Hindlimb muscle (tissue), 1 donor: ENCODE measurements around the gene CPNE7. TPM values are rescaled to one million over a fixed set of nuclear protein-coding genes. Genes with fewer than 3 reads are reported as not detected.
"Not testable (repeated sequence)": the region's sequence is repeated elsewhere in the genome, so short reads cannot be mapped to it uniquely, and the experiment has no call there.

Source experiments
- DNase-seq: peaks from one replicate; pipeline ENCODE4 v3.0.0-alpha.2; 2013
- polyA plus RNA-seq: library from polyadenylated mRNA; unstranded; fragments of 120-200 nt; gene quantifications from one replicate; pipeline ENCODE4 v1.2.1, GENCODE V29; 2013; ENCODE audit not compliant: insufficient read length

CPNE7 gene
- polyA plus RNA-seq, 1 donor: not detected

DNA sequence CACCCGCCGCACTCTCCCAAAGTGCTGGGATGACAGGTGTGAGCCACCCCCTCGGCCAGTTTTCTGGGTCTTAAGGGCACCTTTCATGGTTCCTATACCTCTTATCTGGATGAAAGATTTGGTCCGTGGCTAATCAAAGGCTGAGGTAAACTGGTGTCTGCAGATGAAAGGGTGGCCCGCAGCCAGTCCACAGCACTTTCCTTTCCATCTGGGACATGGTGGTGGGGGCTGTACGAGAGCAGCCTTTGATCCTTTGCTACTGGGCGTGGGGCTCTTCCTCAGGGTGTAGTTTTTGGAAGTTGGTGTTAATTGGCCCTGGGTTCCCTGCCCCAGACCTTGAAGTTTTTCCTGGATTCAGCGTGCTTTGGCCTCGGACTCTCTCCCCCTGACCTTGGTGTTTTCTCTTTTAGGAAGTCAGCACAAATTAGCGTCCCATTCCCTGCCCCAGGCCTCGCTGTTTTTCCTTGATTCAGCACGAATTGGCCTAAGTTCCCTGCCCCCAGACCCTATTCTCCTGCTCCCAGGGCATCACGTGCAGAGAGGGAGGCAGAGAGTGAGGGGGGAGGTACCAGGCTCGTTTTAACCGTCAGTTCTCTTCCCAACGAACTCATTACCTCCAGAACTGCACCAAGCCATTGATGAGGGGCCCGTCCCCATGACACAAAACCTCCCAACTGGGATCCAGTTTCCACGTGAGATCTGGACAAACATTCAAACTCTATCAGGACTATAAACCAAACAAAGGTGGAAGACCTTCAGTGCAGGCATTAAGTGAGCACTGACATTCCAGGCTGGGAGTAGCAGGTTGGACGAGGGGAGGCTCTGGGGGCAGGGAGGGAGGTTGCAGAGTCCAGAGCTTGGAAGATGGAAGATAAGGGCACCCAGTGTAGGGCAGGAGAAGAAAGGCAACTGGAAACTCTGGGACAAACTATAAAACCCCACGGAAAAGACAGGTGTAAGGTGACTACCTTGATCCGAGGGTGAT lies 49.5 kb downstream of the CPNE7 start:
- DNase-seq: no peak

DNA sequence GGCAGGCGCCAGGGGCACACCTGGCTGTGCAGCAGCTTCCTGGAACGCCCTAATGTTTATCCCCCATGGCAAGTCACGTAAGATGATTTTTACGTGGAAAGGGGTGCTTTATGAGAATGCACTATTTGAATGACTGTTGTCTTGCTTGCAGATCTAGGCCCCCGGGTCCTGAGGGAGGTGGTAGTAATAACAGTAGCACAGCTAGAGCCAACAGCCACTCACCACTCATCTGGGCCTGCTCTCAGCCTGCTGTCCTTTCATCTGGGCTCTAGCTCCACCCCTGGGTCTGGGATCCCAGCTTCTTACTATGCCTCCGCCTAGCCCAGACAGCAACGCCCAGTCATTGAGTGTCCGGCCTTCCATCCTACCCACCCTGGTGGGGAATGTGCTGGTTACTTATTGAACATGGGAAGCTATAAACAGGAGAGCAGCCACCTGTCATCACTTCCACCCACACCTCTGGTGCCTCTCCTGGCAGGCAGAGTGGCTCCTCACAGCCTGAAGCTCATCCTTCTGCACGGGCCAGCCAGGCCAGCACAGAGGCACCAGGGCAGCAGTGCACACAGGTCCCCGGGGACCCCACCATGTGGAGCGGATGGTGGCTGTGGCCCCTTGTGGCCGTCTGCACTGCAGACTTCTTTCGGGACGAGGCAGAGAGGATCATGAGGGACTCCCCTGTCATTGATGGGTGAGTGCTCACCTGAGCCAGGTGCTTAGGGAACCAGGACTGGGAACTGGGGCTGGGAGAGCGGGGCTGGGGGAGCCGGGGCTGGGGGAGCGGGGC lies 54.5 kb downstream of the CPNE7 start:
- no peak for DNase-seq

DNA sequence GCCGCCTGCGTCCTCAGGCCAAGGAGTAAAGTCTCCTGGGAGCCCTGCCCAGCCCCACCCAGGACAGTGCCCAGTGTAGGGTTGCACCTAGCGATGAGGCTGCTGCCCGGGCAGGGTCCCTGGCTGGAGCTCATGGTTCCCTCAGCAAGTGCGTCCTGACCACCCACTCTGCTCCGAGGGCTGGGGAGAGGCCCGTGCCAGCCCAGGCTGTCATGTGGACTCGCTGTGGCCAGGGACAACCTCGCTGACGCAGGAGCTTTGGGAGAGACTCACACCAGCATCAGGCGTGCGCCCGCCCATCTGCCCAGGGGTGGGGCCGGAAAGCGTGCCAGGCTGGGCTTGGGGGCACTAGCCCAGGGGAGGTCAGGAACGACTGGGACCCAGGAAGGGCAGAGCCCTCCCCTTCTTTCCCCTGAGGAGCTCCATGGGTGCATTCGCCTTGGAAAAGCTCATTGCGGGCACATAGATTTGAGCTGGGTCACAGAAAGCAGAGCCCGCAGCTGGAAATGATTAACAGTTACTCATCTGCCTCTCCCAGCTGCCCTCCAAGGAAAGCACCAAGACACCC lies 57.6 kb downstream of the CPNE7 start:
- DNase-seq: no peak

DNA sequence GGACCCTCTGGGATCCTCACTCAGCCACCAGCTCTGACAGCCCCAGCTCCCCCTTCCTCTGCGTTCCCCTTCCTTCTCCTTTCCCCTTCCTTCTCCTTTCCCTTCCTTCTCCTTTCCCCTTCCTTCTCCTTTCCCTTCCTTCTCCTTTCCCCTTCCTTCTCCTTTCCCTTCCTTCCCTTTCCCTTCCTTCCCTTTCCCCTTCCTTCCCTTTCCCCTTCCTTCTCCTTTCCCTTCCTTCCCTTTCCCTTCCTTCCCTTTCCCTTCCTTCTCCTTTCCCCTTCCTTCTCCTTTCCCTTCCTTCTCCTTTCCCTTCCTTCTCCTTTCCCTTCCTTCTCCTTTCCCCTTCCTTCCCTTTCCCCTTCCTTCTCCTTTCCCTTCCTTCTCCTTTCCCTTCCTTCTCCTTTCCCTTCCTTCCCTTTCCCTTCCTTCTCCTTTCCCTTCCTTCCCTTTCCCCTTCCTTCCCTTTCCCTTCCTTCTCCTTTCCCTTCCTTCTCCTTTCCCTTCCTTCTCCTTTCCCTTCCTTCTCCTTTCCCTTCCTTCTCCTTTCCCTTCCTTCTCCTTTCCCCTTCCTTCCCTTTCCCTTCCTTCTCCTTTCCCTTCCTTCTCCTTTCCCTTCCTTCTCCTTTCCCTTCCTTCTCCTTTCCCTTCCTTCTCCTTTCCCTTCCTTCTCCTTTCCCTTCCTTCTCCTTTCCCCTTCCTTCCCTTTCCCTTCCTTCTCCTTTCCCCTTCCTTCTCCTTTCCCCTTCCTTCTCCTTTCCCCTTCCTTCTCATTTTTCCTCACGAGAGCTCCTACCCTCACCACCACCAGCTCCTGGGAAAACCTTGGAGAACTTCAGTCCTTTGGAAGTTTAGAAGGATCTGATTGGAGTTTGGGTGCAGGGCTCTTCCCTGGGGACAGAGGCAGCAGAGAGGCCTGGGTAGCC lies 59.2 kb downstream of the CPNE7 start:
- not testable (repeated sequence) for DNase-seq

DNA sequence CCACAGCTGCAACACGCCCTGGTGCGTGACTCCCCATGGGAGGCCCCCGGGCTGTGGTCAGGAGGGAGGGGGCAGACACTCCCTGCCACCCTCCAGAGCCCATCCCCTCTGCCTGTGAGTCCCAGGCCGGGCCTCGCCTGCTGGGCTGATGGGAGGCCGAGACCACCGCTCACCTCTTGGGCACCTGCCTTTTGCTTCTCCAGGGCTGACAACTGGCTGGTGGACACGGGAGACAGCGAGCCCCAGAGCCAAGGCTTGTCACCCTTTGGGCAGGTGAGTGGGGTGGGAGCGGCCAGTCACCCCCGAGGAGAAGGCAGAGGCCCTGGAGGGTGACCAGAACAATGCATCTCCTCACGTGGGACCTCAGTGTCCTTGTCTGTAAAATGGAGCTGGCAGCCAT lies 61.1 kb downstream of the CPNE7 start:
- DNase-seq: no peak

GRCh38 chr16:89637379-89637778 lies 61.8 kb downstream of the CPNE7 start:
- DNase-seq: no peak

GRCh38 chr16:89638455-89638854 lies 62.9 kb downstream of the CPNE7 start:
- DNase-seq: no peak

- no peak for DNase-seq
Observed at GRCh38 chr16:89639385-89639784, 63.8 kb downstream of the CPNE7 start.

DNA sequence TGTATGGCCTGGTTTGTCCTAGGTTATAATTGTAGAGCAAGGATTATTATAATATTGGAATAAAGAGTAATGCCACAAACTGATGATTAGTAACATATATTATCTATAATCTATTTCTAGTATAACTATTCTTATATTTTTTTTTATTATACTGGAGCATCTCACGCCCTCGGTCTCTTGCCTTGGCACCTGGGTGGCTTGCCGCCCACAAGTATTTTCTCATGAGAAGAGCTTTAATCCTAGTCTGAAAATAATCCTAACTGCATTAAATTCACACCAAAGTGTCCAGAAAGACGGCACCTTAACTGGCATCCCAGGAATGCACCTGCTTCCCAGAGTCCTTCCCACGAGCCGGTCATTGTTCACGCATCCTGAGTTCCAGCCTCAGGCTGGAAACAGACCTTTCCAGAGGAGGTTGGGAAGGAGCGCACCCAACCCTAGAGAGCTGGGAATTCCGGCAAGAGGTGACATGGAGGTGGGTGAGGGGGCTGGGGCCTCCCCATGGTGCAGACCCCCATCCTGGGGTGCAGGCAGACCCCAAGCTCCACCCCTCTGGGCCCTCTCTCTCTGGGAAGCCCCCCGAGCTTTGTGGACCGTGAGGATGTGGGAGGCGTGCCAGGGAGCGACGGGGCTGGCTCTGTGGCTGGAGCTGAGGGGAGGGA lies 66.0 kb downstream of the CPNE7 start:
- DNase-seq: no peak

- DNase-seq: no peak
Observed at GRCh38 chr16:89642574-89642973, 67.0 kb downstream of the CPNE7 start.

DNA sequence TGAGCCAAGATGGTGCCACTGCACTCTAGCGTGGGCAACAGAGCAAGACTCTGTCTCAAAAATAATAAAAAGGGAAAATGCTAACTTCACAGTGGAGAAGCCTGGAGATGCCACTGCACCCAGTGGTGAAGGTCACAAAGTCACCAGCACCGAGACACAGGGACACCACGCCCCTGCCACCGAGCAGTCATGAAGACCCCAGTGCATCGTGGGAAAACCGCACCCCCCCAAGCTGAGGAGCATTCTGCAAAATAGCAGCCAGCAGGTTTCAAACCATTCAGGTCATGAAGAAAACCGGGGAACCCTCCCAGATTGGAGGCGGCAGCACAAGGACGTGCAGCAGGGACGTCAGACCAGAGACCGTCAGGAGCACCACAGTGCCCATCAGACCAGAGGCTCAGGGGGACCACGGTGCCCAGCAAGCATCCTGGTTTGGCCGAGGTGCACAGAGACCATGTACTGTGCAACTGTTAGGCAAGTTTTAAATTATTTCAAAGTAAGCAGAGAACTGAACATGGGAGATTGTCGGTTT lies 68.3 kb downstream of the CPNE7 start:
- no peak for DNase-seq

DNA sequence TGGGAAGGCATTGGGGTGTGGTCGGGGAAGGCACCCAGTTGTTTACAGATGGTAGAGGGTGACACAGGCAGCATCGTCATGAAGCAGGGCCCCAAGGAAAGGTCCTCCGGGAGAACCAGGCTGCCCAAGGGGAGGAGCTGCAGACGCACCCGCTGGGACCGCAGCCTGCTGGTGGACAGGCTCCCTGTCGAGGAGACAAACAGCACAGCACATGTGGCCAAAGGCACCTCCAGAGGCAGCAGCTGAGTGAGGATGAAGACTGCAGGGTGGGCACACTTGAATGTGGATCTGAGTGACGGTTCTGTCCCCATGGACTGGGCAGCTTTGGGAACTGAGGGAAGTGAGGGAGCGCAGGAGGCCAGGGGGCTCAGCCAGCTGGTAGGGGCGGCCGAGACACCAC lies 69.6 kb downstream of the CPNE7 start:
- no peak for DNase-seq

DNA sequence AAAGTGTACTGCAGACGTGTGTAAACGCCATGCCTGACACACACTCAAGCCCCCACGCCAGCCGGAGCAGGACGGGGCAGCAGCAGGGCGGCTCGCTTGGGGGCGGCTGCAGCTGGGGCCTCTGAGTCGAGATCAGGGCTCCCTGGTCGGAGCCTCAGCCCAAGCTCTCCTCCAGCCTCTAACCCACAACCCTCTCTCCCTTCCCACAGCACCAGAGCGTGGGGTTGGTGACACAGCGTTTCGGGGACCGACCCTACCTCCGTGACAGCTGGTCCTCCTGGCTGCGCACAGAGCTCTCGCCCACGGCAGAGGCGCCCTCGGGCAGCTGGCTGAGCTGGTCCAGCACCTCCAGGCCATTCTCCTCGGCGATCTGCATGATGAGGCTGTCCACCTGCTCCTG lies 70.7 kb downstream of the CPNE7 start:
- DNase-seq: no peak

Other genes starting within 250 kb of the CPNE7 start
- 72.7 TPM for gene ANKRD11, start 85.2 kb upstream of the CPNE7 start, polyA plus RNA-seq
- 71.4 TPM for gene SPG7, start 67.4 kb upstream of the CPNE7 start, polyA plus RNA-seq
- 5,003 TPM for gene RPL13, start 15.1 kb upstream of the CPNE7 start, polyA plus RNA-seq
- gene DPEP1, start 37.9 kb downstream of the CPNE7 start, polyA plus RNA-seq: 0.39 TPM
- gene CHMP1A, start 82.0 kb downstream of the CPNE7 start, polyA plus RNA-seq: 51.3 TPM
- 5.5 TPM for gene SPATA33, start 82.1 kb downstream of the CPNE7 start, polyA plus RNA-seq
- gene CDK10, start 110.9 kb downstream of the CPNE7 start, polyA plus RNA-seq: 65.0 TPM
- gene SPATA2L, start 125.9 kb downstream of the CPNE7 start, polyA plus RNA-seq: 2.3 TPM
- 14.2 TPM for gene VPS9D1, start 145.1 kb downstream of the CPNE7 start, polyA plus RNA-seq
- gene ZNF276, start 145.8 kb downstream of the CPNE7 start, polyA plus RNA-seq: 25.5 TPM
- gene FANCA, start 240.9 kb downstream of the CPNE7 start, polyA plus RNA-seq: 16.6 TPM